ENCODE data around the gene P2RY12.

P2RY12 gene

DNA sequence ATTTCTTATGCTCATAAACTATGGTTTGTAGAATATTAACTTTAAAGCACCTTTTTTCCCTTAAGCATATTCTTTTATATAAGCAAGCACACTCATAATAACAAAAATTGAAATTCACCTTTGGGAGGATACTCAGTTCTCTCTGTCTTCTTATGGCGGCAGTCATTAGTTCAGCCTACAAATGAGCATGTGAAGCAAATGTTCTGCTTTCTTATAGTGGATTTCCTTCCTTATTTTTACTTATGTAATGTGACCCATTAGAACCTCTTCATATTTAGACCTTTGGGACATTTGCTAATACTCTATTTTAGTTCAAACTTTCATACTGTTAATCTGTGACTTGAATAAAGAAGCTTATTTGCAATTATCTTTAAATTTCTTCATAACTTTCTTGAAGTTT, 55.2 kb downstream of the P2RY12 start, which contains the start of gene P2RY13:
P2RY13 (minus strand) TSS at position 187 of the 400 bp plus-strand sequence; CDS start at position 166, 21 bp downstream.
- no peak within 1 kb of the TSS for H3K4me2 ChIP-seq (ENCODE audit: low read depth, low read length, poor library complexity, severe bottlenecking)

GRCh38 chr3:151328298-151328995, 56.1 kb downstream of the P2RY12 start:
- Histone ChIP-seq H4K20me1 (ENCODE audit: insufficient read depth, low read length, poor library complexity, severe bottlenecking) (peaks cover 4% of the 10 kb centered on the region), H3K79me2 (ENCODE audit: insufficient read depth, low read length) (no peaks in the 10 kb centered on the region), H3K9ac (ENCODE audit: low read depth, low read length, poor library complexity, severe bottlenecking) (no peak overlapping the region), H3K9me3 (ENCODE audit: insufficient read depth, low read depth, low read length) (no peaks in the 10 kb centered on the region), H3K36me3 (ENCODE audit: insufficient read depth, low read length) (no peaks in the 10 kb centered on the region), H3K27me3 (ENCODE audit: insufficient read depth, low read length, poor library complexity, severe bottlenecking) (no peaks in the 10 kb centered on the region), H3F3A (ENCODE audit: low read depth) (no peaks in the 10 kb centered on the region), H3K4me2 (ENCODE audit: low read depth, low read length, poor library complexity, severe bottlenecking) (no peak overlapping the region), H2AFZ (ENCODE audit: low read length) (no peak overlapping the region), H3K9me2 (replicated peaks; ENCODE audit: low read depth, low read length) (no peaks in the 10 kb centered on the region), H3K4me1 (ENCODE audit: insufficient read depth, low read length, poor library complexity, severe bottlenecking) (peaks cover 13% of the 10 kb centered on the region), H3K4me3 (ENCODE audit: low read length, poor library complexity, severe bottlenecking) (no peak overlapping the region)
- TF ChIP-seq EZH2phosphoT487 (IDR thresholded peaks at IDR 0.05; ENCODE audit: borderline replicate concordance): no peak
- no peak for TF ChIP-seq CTCF (conservative IDR thresholded peaks at IDR 0.05; ENCODE audit: low read length)

More for the DNA sequence above, 55.2 kb downstream of the P2RY12 start, which contains the start of gene P2RY13:
- no peaks in the 10 kb centered on the region for H3K79me2 ChIP-seq (ENCODE audit: insufficient read depth, low read length)
- H3K36me3 ChIP-seq (ENCODE audit: insufficient read depth, low read length): no peaks in the 10 kb centered on the region
- H2AFZ ChIP-seq (ENCODE audit: low read length): no peak within 1 kb of the TSS
- TF ChIP-seq CTCF (conservative IDR thresholded peaks at IDR 0.05; ENCODE audit: low read length): no peak
- no peak for TF ChIP-seq EZH2phosphoT487 (IDR thresholded peaks at IDR 0.05; ENCODE audit: borderline replicate concordance)
- no peak within 1 kb of the TSS for H3K4me3 ChIP-seq (ENCODE audit: low read length, poor library complexity, severe bottlenecking)
- no peak within 1 kb of the TSS for H3K9ac ChIP-seq (ENCODE audit: low read depth, low read length, poor library complexity, severe bottlenecking)
- H3K27me3 ChIP-seq (ENCODE audit: insufficient read depth, low read length, poor library complexity, severe bottlenecking): no peaks in the 10 kb centered on the region
- peaks cover 14% of the 10 kb centered on the region for H3K4me1 ChIP-seq (ENCODE audit: insufficient read depth, low read length, poor library complexity, severe bottlenecking)
- no peaks in the 10 kb centered on the region for H3K9me2 ChIP-seq (replicated peaks; ENCODE audit: low read depth, low read length)
- H3F3A ChIP-seq (ENCODE audit: low read depth): no peaks in the 10 kb centered on the region
- peaks cover 4% of the 10 kb centered on the region for H4K20me1 ChIP-seq (ENCODE audit: insufficient read depth, low read length, poor library complexity, severe bottlenecking)
- no peaks in the 10 kb centered on the region for H3K9me3 ChIP-seq (ENCODE audit: insufficient read depth, low read depth, low read length)

- Histone ChIP-seq H3K9ac (ENCODE audit: low read depth, low read length, poor library complexity, severe bottlenecking) (no peak overlapping the region), H3K9me3 (ENCODE audit: insufficient read depth, low read depth, low read length) (no peaks in the 10 kb centered on the region), H3K79me2 (ENCODE audit: insufficient read depth, low read length) (no peaks in the 10 kb centered on the region), H3K4me2 (ENCODE audit: low read depth, low read length, poor library complexity, severe bottlenecking) (no peak overlapping the region), H4K20me1 (ENCODE audit: insufficient read depth, low read length, poor library complexity, severe bottlenecking) (peaks cover 4% of the 10 kb centered on the region), H3K36me3 (ENCODE audit: insufficient read depth, low read length) (no peaks in the 10 kb centered on the region; the same call in 1 of the 2 replicates), H3K9me2 (replicated peaks; ENCODE audit: low read depth, low read length) (no peaks in the 10 kb centered on the region), H2AFZ (ENCODE audit: low read length) (no peak overlapping the region), H3K4me1 (ENCODE audit: insufficient read depth, low read length, poor library complexity, severe bottlenecking) (peaks cover 6% of the 10 kb centered on the region), H3K4me3 (ENCODE audit: low read length, poor library complexity, severe bottlenecking) (no peak overlapping the region), H3K27me3 (ENCODE audit: insufficient read depth, low read length, poor library complexity, severe bottlenecking) (no peaks in the 10 kb centered on the region), H3F3A (ENCODE audit: low read depth) (no peaks in the 10 kb centered on the region)
- peak; percentile 75 for TF ChIP-seq CTCF (conservative IDR thresholded peaks at IDR 0.05; ENCODE audit: low read length)
- TF ChIP-seq EZH2phosphoT487 (IDR thresholded peaks at IDR 0.05; ENCODE audit: borderline replicate concordance): no peak
Observed at GRCh38 chr3:151327571-151328198, 56.9 kb downstream of the P2RY12 start.
